Vagina (tissue), 2 donors: ENCODE measurements around the gene SPON1. TPM values are rescaled to one million over a fixed set of nuclear protein-coding genes. Genes with fewer than 3 reads are reported as not detected.
A peak's percentile ranks its signal among the peaks of the same experiment; 100 is the strongest.

ENCODE experiments used
- DNase-seq, 2 donors: peaks; one replicate each; pipeline ENCODE4 v3.0.0-alpha.2; 2017; ENCODE audit errors: extremely low spot score in 2 of 2
- H3K27ac ChIP-seq: fragments of 200-600 bp; sonication (generic); one replicate; pipeline ENCODE4 v1.5.1; 2019
- H3K27me3 ChIP-seq: fragments of 200-600 bp; sonication (generic); one replicate; pipeline ENCODE4 v1.5.1; 2019
- H3K36me3 ChIP-seq, 2 donors: fragments of 200-600 bp; sonication (generic); one replicate each; pipeline ENCODE4 v1.5.1; 2017 to 2019
- H3K4me1 ChIP-seq: fragments of 200-600 bp; sonication (generic); one replicate; pipeline ENCODE4 v1.5.1; 2019
- H3K4me3 ChIP-seq, 2 donors: fragments of 200-600 bp; sonication (generic); 1 replicate in 1 of 2; 2 replicates in 1 of 2; pipeline ENCODE4 v1.5.1; 2016 to 2019
- H3K9me3 ChIP-seq: fragments of 200-600 bp; sonication (generic); one replicate; pipeline ENCODE4 v1.5.1; 2019
- POLR2A ChIP-seq, 2 donors: fragments of 450-650 bp; IDR thresholded peaks; one replicate each; pipeline ENCODE4 v1.6.1; 2017; ENCODE audit warnings: antibody characterized with exemption in 2 of 2, mild to moderate bottlenecking in 2 of 2, moderate library complexity in 2 of 2
- POLR2AphosphoS5 ChIP-seq, 2 donors: sonication (generic); formaldehyde crosslinking; IDR thresholded peaks; one replicate each; pipeline ENCODE4 v1.9.0; 2017; ENCODE audit warnings: antibody characterized with exemption in 2 of 2, mild to moderate bottlenecking in 2 of 2, low read depth in 1 of 2; ENCODE audit not compliant: insufficient read depth in 1 of 2
- intact Hi-C: fragments of 100-400 bp; cut with DNase I; formaldehyde crosslinking; loops from one replicate; pipeline ENCODE4 v1.15.1; 2023
- total RNA-seq: library from RNA; depleted of rRNA; stranded (reverse); fragments of >200 nt; gene quantifications from one replicate; pipeline ENCODE4 v1.2.3, GENCODE V29; 2016
- TF ChIP-seq, protein P1 (sequence below), 3 experiments: fragments of 450-650 bp in 2 of 3; fragments of 200-600 bp in 1 of 3; sonication (generic) in 1 of 3; IDR thresholded peaks; one replicate each; pipeline ENCODE4 v1.5.1; 2017 to 2019; ENCODE audit warnings: antibody characterized with exemption in 3 of 3, mild to moderate bottlenecking in 2 of 3, moderate library complexity in 2 of 3

SPON1 gene
- total RNA-seq, 1 donor from 2014 or later = 31.7 TPM

DNA sequence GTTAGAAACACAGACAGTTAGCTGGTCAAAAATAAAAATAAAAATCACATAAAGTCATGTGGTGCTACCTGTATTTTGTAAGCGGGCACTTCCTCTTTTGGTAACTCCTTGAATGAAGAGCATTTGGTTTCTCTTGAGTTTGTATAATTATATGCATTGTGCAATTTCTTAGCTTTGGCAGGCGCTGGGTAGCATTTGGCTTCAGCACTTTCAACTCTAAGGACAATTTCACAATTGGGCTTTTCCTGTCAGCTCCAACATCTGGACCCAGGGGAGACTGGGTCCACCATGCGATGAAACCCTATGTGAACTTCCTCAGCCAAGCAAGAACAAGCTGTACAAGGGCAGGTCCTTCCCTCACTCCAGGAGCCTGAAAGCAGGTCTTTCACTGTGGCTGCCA, 227.4 kb downstream of the SPON1 start:
- DNase-seq = no peak
- Histone ChIP-seq H3K36me3 (no peaks in the 10 kb centered on the region), H3K9me3 (no peaks in the 10 kb centered on the region), H3K4me1 (peaks cover 30% of the 10 kb centered on the region), H3K4me3 (no peak overlapping the region), H3K27ac (peak overlapping the region; percentile 65), H3K27me3 (no peaks in the 10 kb centered on the region)
- intact Hi-C loops = no loop called here
- TF ChIP-seq POLR2AphosphoS5 (IDR thresholded peaks at IDR 0.05; ENCODE audit: insufficient read depth in 1 of 2, low read depth in 1 of 2) (peak; percentile 24 to 36), POLR2A (IDR thresholded peaks at IDR 0.05) (no peak)
- TF ChIP-seq, protein P1, sequence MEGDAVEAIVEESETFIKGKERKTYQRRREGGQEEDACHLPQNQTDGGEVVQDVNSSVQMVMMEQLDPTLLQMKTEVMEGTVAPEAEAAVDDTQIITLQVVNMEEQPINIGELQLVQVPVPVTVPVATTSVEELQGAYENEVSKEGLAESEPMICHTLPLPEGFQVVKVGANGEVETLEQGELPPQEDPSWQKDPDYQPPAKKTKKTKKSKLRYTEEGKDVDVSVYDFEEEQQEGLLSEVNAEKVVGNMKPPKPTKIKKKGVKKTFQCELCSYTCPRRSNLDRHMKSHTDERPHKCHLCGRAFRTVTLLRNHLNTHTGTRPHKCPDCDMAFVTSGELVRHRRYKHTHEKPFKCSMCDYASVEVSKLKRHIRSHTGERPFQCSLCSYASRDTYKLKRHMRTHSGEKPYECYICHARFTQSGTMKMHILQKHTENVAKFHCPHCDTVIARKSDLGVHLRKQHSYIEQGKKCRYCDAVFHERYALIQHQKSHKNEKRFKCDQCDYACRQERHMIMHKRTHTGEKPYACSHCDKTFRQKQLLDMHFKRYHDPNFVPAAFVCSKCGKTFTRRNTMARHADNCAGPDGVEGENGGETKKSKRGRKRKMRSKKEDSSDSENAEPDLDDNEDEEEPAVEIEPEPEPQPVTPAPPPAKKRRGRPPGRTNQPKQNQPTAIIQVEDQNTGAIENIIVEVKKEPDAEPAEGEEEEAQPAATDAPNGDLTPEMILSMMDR (IDR thresholded peaks at IDR 0.05) = no peak

DNA sequence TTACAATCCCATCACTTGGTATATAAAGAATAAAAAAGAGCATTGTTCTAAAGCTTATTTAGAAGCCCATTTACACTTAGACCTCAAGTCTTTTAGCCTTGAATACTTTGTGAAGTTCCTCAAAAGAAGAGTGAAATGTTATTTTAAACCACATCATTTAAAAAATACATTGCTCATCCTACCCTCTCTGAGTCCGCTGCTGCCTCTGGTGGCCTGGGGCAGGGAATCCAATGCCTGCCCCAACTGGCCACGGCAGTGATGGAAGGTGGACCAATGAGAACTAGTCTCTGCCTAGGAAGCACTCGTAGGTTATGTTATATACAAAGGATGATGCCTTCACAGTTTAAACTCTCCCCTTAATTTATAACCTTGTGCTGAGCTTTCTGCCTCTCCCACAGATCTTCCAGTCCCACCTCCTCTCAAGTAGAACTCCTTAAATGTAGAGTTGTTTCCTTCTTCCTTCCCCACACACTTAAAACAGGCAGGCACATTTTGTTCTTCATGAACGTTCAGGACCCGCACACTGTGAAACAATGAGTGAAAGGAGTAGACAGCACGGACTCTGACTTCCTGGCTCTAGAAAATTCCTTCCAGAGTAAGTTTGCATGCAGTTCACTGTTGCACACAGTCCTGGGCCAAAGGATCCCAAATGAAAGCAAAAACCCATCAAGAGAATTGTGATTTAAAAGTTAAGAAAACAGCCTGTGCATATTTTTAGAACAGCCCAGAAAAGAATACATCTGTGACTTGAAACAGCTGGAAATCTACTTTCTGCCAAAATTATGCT, 228.7 kb downstream of the SPON1 start:
- no peaks in the 10 kb centered on the region for H3K9me3 ChIP-seq
- no peaks in the 10 kb centered on the region for H3K27me3 ChIP-seq
- TF ChIP-seq, protein P1 (IDR thresholded peaks at IDR 0.05) = no peak
- TF ChIP-seq POLR2AphosphoS5 (IDR thresholded peaks at IDR 0.05; ENCODE audit: insufficient read depth in 1 of 2, low read depth in 1 of 2) = no peak
- no peak for TF ChIP-seq POLR2A (IDR thresholded peaks at IDR 0.05)
- H3K36me3 ChIP-seq = no peaks in the 10 kb centered on the region
- DNase-seq = no peak
- H3K4me1 ChIP-seq = peaks cover 20% of the 10 kb centered on the region
- H3K4me3 ChIP-seq = no peak overlapping the region
- intact Hi-C loops = no loop called here
- H3K27ac ChIP-seq = peak overlapping the region; percentile 65

DNA sequence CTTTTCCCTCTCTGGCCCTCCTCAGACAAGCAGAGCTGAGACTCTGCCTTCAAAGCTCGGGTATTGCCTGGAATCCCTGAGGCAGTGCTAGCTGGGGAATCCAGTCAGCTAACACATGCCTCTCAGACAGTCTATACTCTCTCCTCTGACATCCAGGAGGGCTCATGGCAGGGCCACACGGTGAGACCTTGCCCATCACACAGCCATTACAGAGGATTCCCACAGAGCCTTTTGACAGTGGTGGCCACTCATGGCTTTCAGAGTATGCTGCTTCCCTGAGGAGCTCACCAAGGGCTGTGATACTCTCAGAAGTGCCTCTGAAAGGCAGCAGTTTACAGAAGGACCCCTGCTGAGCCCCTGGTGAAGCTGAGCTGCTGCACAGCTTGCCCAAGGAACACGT, 231.1 kb downstream of the SPON1 start:
- Histone ChIP-seq H3K9me3 (no peaks in the 10 kb centered on the region), H3K4me3 (no peak overlapping the region), H3K27me3 (no peaks in the 10 kb centered on the region), H3K27ac (no peak overlapping the region), H3K4me1 (peaks cover 10% of the 10 kb centered on the region), H3K36me3 (no peaks in the 10 kb centered on the region)
- DNase-seq = no peak
- no peak for TF ChIP-seq POLR2A (IDR thresholded peaks at IDR 0.05)
- TF ChIP-seq, protein P1 (IDR thresholded peaks at IDR 0.05) = no peak
- TF ChIP-seq POLR2AphosphoS5 (IDR thresholded peaks at IDR 0.05; ENCODE audit: insufficient read depth in 1 of 2, low read depth in 1 of 2) = no peak
- intact Hi-C loops = no loop called here

DNA sequence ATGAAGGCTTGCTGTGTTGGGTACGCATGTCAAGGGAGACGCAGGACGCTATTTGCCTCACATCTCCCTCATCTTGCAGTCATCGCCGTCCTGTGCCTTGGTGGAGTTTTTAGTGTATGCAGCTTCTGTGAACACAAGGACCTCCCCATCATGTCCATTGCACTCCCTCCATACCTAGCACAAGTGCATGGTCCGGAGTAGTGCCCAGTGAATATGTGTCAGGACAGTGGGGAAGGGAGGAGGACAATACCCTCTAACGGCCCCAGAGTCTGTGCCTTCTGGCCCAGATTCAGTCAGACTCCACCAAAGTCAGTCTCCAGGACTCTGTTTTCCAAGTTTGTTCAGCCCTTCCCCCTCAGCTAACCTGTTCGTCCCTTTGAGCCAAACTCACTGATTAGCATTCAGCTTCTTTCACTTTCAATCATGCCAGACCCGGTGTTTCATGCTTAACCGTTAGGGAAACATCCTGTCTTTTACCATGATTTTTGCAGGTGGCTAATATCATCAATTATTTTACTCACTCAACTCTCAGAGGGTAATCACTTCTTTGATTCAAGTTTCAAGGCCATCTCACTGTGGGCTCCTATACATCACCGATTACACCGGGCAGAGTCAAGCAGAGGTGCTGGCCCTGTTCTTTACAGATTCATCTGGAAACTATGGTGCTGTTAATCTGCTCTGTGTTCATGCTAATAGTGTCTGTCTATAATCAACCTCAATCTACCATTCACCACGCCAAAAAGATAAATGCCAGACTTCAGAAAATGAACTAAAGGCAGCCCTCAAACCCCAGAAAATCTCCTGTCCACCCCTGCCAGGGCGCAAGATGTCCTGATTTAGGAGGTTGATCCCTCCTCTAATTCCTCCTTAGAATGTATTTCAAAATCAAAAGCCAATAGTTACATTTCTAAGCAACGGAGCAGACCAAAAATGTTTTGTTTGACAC, 240.0 kb downstream of the SPON1 start:
- Histone ChIP-seq H3K27me3 (no peaks in the 10 kb centered on the region), H3K36me3 (no peaks in the 10 kb centered on the region), H3K9me3 (no peaks in the 10 kb centered on the region), H3K4me1 (no peaks in the 10 kb centered on the region), H3K4me3 (no peak overlapping the region), H3K27ac (no peak overlapping the region)
- TF ChIP-seq POLR2A (IDR thresholded peaks at IDR 0.05) = no peak
- TF ChIP-seq, protein P1 (IDR thresholded peaks at IDR 0.05) = no peak
- TF ChIP-seq POLR2AphosphoS5 (IDR thresholded peaks at IDR 0.05; ENCODE audit: insufficient read depth in 1 of 2, low read depth in 1 of 2) = no peak
- intact Hi-C loops = no loop called here
- DNase-seq = no peak
